DND-41 (cell line): ENCODE data around the gene CSTA.

Source experiments
- ATAC-seq: fragments of 200-7000 bp; cut with Tn5 transposase; 3 replicates; pipeline ENCODE4 v1.9.1; 2021; ENCODE audit warnings: low read depth; ENCODE audit not compliant: insufficient read depth
- DNase-seq: peaks from one replicate; pipeline ENCODE4 v3.0.0-alpha.2; 2020
- H2AFZ ChIP-seq: 2 replicates; pipeline ENCODE4 v1.6.0; 2012; ENCODE audit warnings: low read depth, low read length
- H3K27ac ChIP-seq: 2 replicates; pipeline ENCODE4 v1.5.1; 2012; ENCODE audit warnings: low read length, inconsistent platforms
- H3K27me3 ChIP-seq: fragments of 200-600 bp; sonication (generic); 2 replicates; pipeline ENCODE4 v1.6.0; 2012; ENCODE audit warnings: low read length, mild to moderate bottlenecking, inconsistent platforms; ENCODE audit not compliant: insufficient read depth, poor library complexity
- H3K36me3 ChIP-seq: 2 replicates; pipeline ENCODE4 v1.5.1; 2012; ENCODE audit warnings: low read length, inconsistent platforms; ENCODE audit not compliant: insufficient read depth
- H3K4me1 ChIP-seq: 2 replicates; pipeline ENCODE4 v1.5.1; 2012; ENCODE audit warnings: mild to moderate bottlenecking, low read length; ENCODE audit not compliant: insufficient read depth
- H3K4me2 ChIP-seq: 2 replicates; pipeline ENCODE4 v1.6.0; 2012; ENCODE audit warnings: mild to moderate bottlenecking, moderate library complexity, low read length, inconsistent platforms; ENCODE audit not compliant: insufficient read depth
- H3K4me3 ChIP-seq, 2 experiments: fragments of 200-600 bp in 1 of 2; shearing (Covaris generic) in 1 of 2; 2 replicates each; pipeline ENCODE4 v1.5.1; 2012 to 2016; ENCODE audit warnings: inconsistent platforms in 2 of 2, low read length in 2 of 2, mild to moderate bottlenecking in 2 of 2, low read depth in 1 of 2, moderate library complexity in 1 of 2
- H3K79me2 ChIP-seq: 2 replicates; pipeline ENCODE4 v1.6.0; 2012; ENCODE audit warnings: low read length, inconsistent platforms; ENCODE audit not compliant: insufficient read depth
- H3K9ac ChIP-seq: 2 replicates; pipeline ENCODE4 v1.6.0; 2012; ENCODE audit warnings: low read depth, mild to moderate bottlenecking, inconsistent platforms, low read length, moderate library complexity
- H3K9me3 ChIP-seq: 2 replicates; pipeline ENCODE4 v1.5.1; 2012; ENCODE audit warnings: low read length, moderate library complexity, mild to moderate bottlenecking, inconsistent platforms; ENCODE audit not compliant: insufficient read depth, severe bottlenecking
- H4K20me1 ChIP-seq: 2 replicates; pipeline ENCODE4 v1.6.0; 2012; ENCODE audit warnings: low read length; ENCODE audit not compliant: insufficient read depth
- EZH2 ChIP-seq: IDR thresholded peaks from 3 replicates; pipeline ENCODE4 v1.6.1; 2012; ENCODE audit warnings: borderline replicate concordance, low read depth, mild to moderate bottlenecking, moderate library complexity, low read length, inconsistent platforms; ENCODE audit not compliant: severe bottlenecking
- TF ChIP-seq, protein P1 (sequence below): IDR thresholded peaks from 2 replicates; pipeline ENCODE4 v1.5.1; 2012; ENCODE audit warnings: borderline replicate concordance, low read length, moderate library complexity, mild to moderate bottlenecking; ENCODE audit not compliant: poor library complexity, severe bottlenecking; ENCODE audit errors: extremely low read depth

Gene CSTA

DNA sequence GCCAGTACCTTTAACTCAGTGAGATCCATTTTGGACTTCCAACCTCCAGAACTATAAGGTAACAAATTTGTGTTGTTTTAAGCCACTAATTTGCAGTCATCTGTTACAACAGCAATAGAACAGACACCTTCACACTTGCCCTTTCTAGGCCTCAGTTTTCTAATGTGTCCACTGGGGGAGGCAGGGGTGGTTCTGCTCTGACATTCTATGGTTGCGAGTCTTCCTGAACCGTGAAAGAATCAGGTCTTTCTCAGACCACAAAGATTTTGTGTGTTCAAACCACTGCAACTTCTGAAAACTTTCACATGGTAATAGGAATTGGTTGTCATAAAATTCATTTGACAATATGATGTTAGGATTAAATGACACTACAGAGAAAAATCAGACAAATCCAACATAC lies 26.8 kb upstream of the CSTA start:
- Histone ChIP-seq H3K9me3 (no peaks in the 10 kb centered on the region), H3K27ac (no peak overlapping the region), H4K20me1 (no peaks in the 10 kb centered on the region), H3K9ac (no peak overlapping the region), H3K27me3 (no peaks in the 10 kb centered on the region), H3K4me1 (no peaks in the 10 kb centered on the region), H3K36me3 (no peaks in the 10 kb centered on the region), H2AFZ (no peak overlapping the region), H3K4me2 (no peak overlapping the region), H3K4me3 (no peak overlapping the region), H3K79me2 (no peaks in the 10 kb centered on the region)
- TF ChIP-seq, protein P1, sequence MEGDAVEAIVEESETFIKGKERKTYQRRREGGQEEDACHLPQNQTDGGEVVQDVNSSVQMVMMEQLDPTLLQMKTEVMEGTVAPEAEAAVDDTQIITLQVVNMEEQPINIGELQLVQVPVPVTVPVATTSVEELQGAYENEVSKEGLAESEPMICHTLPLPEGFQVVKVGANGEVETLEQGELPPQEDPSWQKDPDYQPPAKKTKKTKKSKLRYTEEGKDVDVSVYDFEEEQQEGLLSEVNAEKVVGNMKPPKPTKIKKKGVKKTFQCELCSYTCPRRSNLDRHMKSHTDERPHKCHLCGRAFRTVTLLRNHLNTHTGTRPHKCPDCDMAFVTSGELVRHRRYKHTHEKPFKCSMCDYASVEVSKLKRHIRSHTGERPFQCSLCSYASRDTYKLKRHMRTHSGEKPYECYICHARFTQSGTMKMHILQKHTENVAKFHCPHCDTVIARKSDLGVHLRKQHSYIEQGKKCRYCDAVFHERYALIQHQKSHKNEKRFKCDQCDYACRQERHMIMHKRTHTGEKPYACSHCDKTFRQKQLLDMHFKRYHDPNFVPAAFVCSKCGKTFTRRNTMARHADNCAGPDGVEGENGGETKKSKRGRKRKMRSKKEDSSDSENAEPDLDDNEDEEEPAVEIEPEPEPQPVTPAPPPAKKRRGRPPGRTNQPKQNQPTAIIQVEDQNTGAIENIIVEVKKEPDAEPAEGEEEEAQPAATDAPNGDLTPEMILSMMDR: no peak
- no peak for TF ChIP-seq EZH2
- DNase-seq: no peak
- no peak for ATAC-seq

DNA sequence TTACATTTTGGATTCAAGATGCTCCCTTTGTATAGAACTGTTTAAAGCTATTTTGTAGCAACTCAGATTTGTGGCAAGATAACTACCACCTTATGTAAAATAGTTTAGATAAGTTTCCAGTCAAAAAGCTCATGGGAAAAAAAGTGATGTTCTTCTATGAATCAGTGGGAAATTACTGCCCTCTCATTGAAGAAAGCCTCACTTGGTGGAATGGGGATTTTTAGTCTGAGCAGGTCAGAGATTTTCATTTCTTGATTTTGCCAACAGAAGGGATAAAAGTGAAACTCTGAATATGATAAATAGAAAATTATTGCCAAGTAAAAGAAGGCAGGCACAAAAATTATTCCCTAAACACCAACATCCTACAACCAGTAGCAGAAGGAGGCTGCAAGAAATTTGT lies 25.8 kb upstream of the CSTA start:
- H3K27ac ChIP-seq: no peak overlapping the region
- no peak overlapping the region for H3K4me3 ChIP-seq
- no peaks in the 10 kb centered on the region for H3K27me3 ChIP-seq
- no peak for TF ChIP-seq EZH2
- ATAC-seq: no peak
- H3K9me3 ChIP-seq: no peaks in the 10 kb centered on the region
- H4K20me1 ChIP-seq: no peaks in the 10 kb centered on the region
- no peak overlapping the region for H3K9ac ChIP-seq
- no peaks in the 10 kb centered on the region for H3K4me1 ChIP-seq
- no peak overlapping the region for H2AFZ ChIP-seq
- no peak for DNase-seq
- H3K36me3 ChIP-seq: no peaks in the 10 kb centered on the region
- H3K79me2 ChIP-seq: no peaks in the 10 kb centered on the region
- H3K4me2 ChIP-seq: no peak overlapping the region

- TF ChIP-seq EZH2: no peak
- TF ChIP-seq, protein P1: peak; percentile 83
- peak; percentile 70 for ATAC-seq
- H3K4me3 ChIP-seq: no peak overlapping the region
- no peak overlapping the region for H3K27ac ChIP-seq
- no peaks in the 10 kb centered on the region for H3K79me2 ChIP-seq
- H3K9ac ChIP-seq: no peak overlapping the region
- no peaks in the 10 kb centered on the region for H3K27me3 ChIP-seq
- no peak overlapping the region for H2AFZ ChIP-seq
- H3K36me3 ChIP-seq: no peaks in the 10 kb centered on the region
- no peak overlapping the region for H3K4me2 ChIP-seq
- DNase-seq: peak; percentile 62
- H3K4me1 ChIP-seq: no peaks in the 10 kb centered on the region
- no peaks in the 10 kb centered on the region for H3K9me3 ChIP-seq
- no peaks in the 10 kb centered on the region for H4K20me1 ChIP-seq
Observed at GRCh38 chr3:122299872-122300460, 25.1 kb upstream of the CSTA start.

- no peak for DNase-seq
- no peak for ATAC-seq
- no peak overlapping the region for H3K9ac ChIP-seq
Observed at GRCh38 chr3:122301063-122301462, 24.0 kb upstream of the CSTA start.

More at GRCh38 chr3:122301063-122301462, 24.0 kb upstream of the CSTA start:
- H2AFZ ChIP-seq: no peak overlapping the region
- H3K79me2 ChIP-seq: no peaks in the 10 kb centered on the region
- H3K4me3 ChIP-seq: no peak overlapping the region
- H4K20me1 ChIP-seq: no peaks in the 10 kb centered on the region
- H3K36me3 ChIP-seq: no peaks in the 10 kb centered on the region
- TF ChIP-seq EZH2: no peak
- TF ChIP-seq, protein P1: no peak
- H3K9me3 ChIP-seq: no peaks in the 10 kb centered on the region
- H3K27me3 ChIP-seq: peaks cover 6% of the 10 kb centered on the region
- H3K27ac ChIP-seq: no peak overlapping the region
- H3K4me1 ChIP-seq: no peaks in the 10 kb centered on the region
- H3K4me2 ChIP-seq: no peak overlapping the region
